ENCODE measurements around the gene ARSH. TPM values are rescaled to one million over a fixed set of nuclear protein-coding genes. Genes with fewer than 3 reads are reported as not detected.

ARSH gene
- total and polyA plus RNA-seq, 8 donors = 0.13 TPM; not detected in 7

- H3K27ac ChIP-seq = no peak overlapping the region
- TF ChIP-seq POLR2A (IDR thresholded peaks at IDR 0.05) = no peak
- no peak for TF ChIP-seq EP300 (IDR thresholded peaks at IDR 0.05)
- no peak for TF ChIP-seq CTCF (IDR thresholded peaks at IDR 0.05)
- no peak for TF ChIP-seq POLR2AphosphoS5 (IDR thresholded peaks at IDR 0.05)
- 63 to 81% (median 78%) methylated on average over 6 of the region's 6 CpGs for WGBS, 5 donors
- intact Hi-C loops (cut with DNase I; ENCODE audit: low total_unique reads) = no loop called here
- H3K27me3 ChIP-seq = no peaks in the 10 kb centered on the region
- H3K36me3 ChIP-seq = no peaks in the 10 kb centered on the region
- H3K4me3 ChIP-seq = no peak overlapping the region
- peaks cover 0 to 7% (median 0%) of the 10 kb centered on the region in 4 donors for H3K4me1 ChIP-seq
- DNase-seq = peak in 1 of 2 donors; percentile 17
- H3K9me3 ChIP-seq = no peaks in the 10 kb centered on the region
Measured at GRCh38 chrX:2965965-2966364, 40.4 kb upstream of the ARSH start.

- Histone ChIP-seq H3K4me3 (no peak overlapping the region), H3K4me1 (peaks cover 0 to 7% (median 0%) of the 10 kb centered on the region in 4 donors), H3K27me3 (no peaks in the 10 kb centered on the region), H3K27ac (no peak overlapping the region), H3K9me3 (no peaks in the 10 kb centered on the region), H3K36me3 (no peaks in the 10 kb centered on the region)
- TF ChIP-seq EP300 (IDR thresholded peaks at IDR 0.05) (no peak), CTCF (IDR thresholded peaks at IDR 0.05) (no peak), POLR2AphosphoS5 (IDR thresholded peaks at IDR 0.05) (no peak), POLR2A (IDR thresholded peaks at IDR 0.05) (no peak)
- DNase-seq = peak in 1 of 2 donors; percentile 28
- intact Hi-C loops (cut with DNase I; ENCODE audit: low total_unique reads) = no loop called here
- 33 to 71% (median 49%) methylated on average over 3 of the region's 3 CpGs for WGBS, 5 donors
Measured at GRCh38 chrX:2967012-2967411, 39.3 kb upstream of the ARSH start.

- intact Hi-C loops (cut with DNase I; ENCODE audit: low total_unique reads) = no loop called here
- H3K4me1 ChIP-seq = peaks cover 0 to 7% (median 0%) of the 10 kb centered on the region in 4 donors
- WGBS, 5 donors = 75 to 87% (median 83%) methylated on average over 14 of the region's 14 CpGs
- H3K9me3 ChIP-seq = no peaks in the 10 kb centered on the region
- DNase-seq = no peak
- TF ChIP-seq POLR2AphosphoS5 (IDR thresholded peaks at IDR 0.05) (no peak), EP300 (IDR thresholded peaks at IDR 0.05) (no peak), POLR2A (IDR thresholded peaks at IDR 0.05) (no peak), CTCF (IDR thresholded peaks at IDR 0.05) (no peak)
- H3K4me3 ChIP-seq = peak overlapping the region in 2 of 4 donors; percentile 13 to 27
- H3K27me3 ChIP-seq = no peaks in the 10 kb centered on the region
- H3K27ac ChIP-seq = no peak overlapping the region
- H3K36me3 ChIP-seq = no peaks in the 10 kb centered on the region
Measured at GRCh38 chrX:2967584-2967983, 38.8 kb upstream of the ARSH start.

GRCh38 chrX:2967998-2968909 lies 38.1 kb upstream of the ARSH start:
- peak in 1 of 2 donors; percentile 57 for DNase-seq
- peaks cover 0 to 7% (median 0%) of the 10 kb centered on the region in 4 donors for H3K4me1 ChIP-seq
- no peak for TF ChIP-seq POLR2A (IDR thresholded peaks at IDR 0.05)
- no peak for TF ChIP-seq EP300 (IDR thresholded peaks at IDR 0.05)
- no peak for TF ChIP-seq POLR2AphosphoS5 (IDR thresholded peaks at IDR 0.05)
- TF ChIP-seq CTCF (IDR thresholded peaks at IDR 0.05) = no peak
- no peaks in the 10 kb centered on the region for H3K27me3 ChIP-seq
- no peaks in the 10 kb centered on the region for H3K36me3 ChIP-seq
- intact Hi-C loops (cut with DNase I; ENCODE audit: low total_unique reads) = no loop called here
- H3K4me3 ChIP-seq = peak overlapping the region in 3 of 4 donors; percentile 12 to 27 (median 13)
- no peaks in the 10 kb centered on the region for H3K9me3 ChIP-seq
- no peak overlapping the region for H3K27ac ChIP-seq
- 40 to 64% (median 46%) methylated on average over 25 to 27 of the region's 27 CpGs for WGBS, 5 donors

All from stomach (tissue), 9 donors.